ENCODE data around the gene IVL.

Gene IVL

DNA sequence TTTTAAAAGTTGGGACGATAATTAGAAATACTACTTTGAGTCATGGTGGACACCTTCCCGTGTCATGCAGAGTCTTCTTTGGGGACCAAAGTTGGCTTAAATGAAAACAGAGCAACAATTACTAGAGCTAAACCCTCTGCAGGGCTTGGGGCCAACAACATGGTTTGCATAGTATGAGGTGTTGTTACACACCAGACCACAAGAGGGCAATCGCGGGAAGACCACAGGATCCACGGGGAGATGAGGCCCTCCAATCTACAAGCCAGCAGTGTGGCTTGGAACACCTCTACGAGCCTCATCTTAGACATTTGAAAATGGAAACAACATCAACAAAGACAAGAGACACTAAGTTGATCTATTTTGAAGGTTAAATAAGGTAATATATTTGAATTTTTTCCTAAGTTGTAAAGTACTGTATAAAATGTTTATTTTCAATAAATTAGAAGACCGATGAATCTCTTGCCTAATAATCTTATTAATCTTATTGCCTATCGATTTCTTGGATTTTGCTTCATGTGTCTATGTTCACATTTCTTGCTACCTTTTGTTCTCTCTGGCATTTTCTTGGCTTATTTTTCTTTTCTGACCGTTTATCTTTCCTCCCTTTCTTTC, 38.4 kb upstream of the IVL start:
- DNase-seq (ENCODE audit: low read depth): peak; percentile 73
- TF ChIP-seq, protein P1, sequence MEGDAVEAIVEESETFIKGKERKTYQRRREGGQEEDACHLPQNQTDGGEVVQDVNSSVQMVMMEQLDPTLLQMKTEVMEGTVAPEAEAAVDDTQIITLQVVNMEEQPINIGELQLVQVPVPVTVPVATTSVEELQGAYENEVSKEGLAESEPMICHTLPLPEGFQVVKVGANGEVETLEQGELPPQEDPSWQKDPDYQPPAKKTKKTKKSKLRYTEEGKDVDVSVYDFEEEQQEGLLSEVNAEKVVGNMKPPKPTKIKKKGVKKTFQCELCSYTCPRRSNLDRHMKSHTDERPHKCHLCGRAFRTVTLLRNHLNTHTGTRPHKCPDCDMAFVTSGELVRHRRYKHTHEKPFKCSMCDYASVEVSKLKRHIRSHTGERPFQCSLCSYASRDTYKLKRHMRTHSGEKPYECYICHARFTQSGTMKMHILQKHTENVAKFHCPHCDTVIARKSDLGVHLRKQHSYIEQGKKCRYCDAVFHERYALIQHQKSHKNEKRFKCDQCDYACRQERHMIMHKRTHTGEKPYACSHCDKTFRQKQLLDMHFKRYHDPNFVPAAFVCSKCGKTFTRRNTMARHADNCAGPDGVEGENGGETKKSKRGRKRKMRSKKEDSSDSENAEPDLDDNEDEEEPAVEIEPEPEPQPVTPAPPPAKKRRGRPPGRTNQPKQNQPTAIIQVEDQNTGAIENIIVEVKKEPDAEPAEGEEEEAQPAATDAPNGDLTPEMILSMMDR (IDR thresholded peaks at IDR 0.05; ENCODE audit: low read length, missing control alignments): peak; percentile 90
- H3K4me3 ChIP-seq (replicated peaks; ENCODE audit: low read depth, low read length): no peak overlapping the region

DNA sequence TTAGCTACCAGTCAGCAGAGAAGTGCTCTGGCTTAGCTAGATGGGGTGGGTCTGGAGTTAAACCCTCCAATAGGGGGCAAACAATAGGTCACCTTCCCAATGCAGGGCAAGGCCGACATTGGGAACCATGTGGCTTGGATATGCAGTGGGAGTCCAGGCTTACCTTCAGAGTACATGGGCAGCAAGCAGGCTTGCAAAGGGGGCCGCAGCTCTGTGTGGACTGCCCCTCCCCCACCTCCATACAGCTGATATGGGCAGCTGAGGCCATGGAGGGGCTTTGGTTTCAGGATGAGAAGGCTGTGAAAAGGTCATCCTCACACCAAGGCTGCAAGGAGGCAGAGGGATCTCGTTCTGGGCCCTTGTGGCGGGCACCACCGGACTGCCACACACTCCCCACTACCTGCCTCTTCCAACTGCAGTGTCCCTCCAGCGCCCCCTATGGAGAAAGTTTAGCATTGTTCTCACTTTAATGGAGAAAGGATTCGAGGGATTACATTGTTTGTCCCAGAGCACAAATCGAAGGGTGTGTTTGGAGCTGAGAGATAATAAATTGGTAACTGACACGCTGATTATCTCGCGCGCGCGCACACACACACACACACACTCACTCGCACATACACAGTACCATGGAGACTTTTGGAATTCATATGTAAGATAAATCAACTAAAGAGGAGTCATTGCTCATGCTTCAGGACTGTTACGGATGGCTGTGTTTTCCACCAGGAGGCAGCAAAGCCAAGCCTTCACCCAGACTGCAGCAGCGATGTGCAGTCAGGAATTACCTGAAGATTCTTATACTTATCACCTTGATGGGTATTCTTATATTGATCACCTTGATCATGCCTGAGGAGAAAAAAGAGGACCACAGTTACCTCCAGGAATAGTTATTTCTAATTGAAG, 37.3 kb upstream of the IVL start:
- H3K4me3 ChIP-seq (replicated peaks; ENCODE audit: low read depth, low read length): no peak overlapping the region
- TF ChIP-seq, protein P1 (IDR thresholded peaks at IDR 0.05; ENCODE audit: low read length, missing control alignments): no peak
- DNase-seq (ENCODE audit: low read depth): peak; percentile 10

DNA sequence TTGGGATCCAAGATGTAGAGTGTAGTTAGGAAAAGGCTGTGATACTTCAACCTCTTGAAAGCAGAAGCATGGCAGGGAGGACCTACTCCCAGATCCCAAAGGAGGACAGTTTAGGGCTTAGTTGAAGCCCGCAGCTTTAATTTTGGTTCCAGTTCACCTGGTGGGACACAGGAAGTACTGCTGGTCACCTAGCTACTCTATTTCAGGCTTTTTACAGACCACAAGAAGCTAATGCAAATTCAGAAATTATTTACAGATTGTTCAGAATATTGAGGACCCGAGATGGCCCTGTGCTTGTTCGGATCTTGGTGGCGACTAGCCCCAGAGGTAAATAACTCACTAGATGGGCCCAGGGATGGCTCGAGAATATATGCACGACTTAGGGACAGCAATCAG, 36.6 kb upstream of the IVL start:
- TF ChIP-seq, protein P1 (IDR thresholded peaks at IDR 0.05; ENCODE audit: low read length, missing control alignments): no peak
- DNase-seq (ENCODE audit: low read depth): no peak
- H3K4me3 ChIP-seq (replicated peaks; ENCODE audit: low read depth, low read length): no peak overlapping the region

DNA sequence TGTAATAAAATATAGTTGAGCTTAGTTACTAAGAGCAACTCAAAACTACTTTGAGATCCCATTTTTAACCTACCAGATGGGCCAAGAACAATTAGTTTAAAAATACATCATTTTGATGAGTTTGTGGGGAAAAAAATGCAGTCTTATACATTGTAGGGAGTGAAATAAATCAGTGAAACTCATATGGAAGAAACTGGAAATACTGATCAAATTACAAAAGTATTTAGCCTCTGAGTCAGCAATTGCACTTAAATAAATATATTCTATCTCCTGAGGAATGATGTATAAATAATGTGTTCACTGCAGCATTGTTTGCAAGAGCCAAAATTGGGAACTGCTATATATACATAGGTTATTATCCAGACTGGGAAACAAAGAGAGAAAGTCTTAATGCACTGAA, 34.9 kb upstream of the IVL start:
- H3K4me3 ChIP-seq (replicated peaks; ENCODE audit: low read depth, low read length): no peak overlapping the region
- TF ChIP-seq, protein P1 (IDR thresholded peaks at IDR 0.05; ENCODE audit: low read length, missing control alignments): no peak
- DNase-seq (ENCODE audit: low read depth): no peak

DNA sequence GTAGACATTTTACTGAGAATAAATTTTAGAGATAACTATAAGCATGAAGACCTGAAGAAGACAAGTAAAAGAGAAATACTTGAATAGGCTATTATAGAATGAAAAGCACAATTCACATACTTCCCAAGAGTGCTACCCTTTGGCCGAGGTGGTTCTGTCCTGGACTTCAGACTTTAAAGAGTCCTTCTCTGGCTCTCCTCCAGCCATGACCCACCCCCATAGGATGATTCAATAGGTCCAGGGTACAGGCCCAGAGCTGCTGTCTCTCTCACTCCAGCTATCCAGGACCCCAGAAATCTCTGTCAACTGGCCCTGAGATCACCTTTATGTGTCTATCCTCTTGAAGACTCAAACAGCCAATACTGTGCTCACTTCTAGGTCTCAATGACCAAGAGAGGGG, 31.5 kb upstream of the IVL start:
- TF ChIP-seq, protein P1 (IDR thresholded peaks at IDR 0.05; ENCODE audit: low read length, missing control alignments): no peak
- H3K4me3 ChIP-seq (replicated peaks; ENCODE audit: low read depth, low read length): no peak overlapping the region
- no peak for DNase-seq (ENCODE audit: low read depth)

DNA sequence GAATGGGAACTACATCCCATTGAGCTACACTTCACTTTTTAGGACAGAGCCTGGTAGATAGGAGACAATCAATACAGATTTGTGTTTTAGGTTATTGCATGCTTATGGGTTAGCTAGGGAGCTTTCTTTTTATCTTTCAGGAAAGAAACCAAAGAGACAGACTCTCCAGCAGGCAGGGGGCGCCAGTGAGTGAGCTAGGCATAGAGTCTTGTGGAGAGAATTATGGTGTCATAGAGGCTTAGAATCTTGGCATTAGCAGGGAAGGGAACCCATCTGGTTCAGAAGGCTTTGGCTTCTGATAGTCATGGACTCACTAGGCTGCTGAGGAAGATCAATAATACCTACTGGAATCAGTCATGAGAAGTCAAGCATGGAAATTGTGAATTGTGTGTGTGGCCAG, 30.3 kb upstream of the IVL start, which contains the start of gene SMCP:
SMCP (plus strand) TSS at position 281 of the 400 bp plus-strand sequence. CDS start 6,101 bp downstream, outside the sequence.
- TF ChIP-seq, protein P1 (IDR thresholded peaks at IDR 0.05; ENCODE audit: low read length, missing control alignments): peak; percentile 2
- H3K4me3 ChIP-seq (replicated peaks; ENCODE audit: low read depth, low read length): no peak within 1 kb of the TSS
- no peak for DNase-seq (ENCODE audit: low read depth)
